Measurements from ENCODE around the gene CKS1B.

DNA sequence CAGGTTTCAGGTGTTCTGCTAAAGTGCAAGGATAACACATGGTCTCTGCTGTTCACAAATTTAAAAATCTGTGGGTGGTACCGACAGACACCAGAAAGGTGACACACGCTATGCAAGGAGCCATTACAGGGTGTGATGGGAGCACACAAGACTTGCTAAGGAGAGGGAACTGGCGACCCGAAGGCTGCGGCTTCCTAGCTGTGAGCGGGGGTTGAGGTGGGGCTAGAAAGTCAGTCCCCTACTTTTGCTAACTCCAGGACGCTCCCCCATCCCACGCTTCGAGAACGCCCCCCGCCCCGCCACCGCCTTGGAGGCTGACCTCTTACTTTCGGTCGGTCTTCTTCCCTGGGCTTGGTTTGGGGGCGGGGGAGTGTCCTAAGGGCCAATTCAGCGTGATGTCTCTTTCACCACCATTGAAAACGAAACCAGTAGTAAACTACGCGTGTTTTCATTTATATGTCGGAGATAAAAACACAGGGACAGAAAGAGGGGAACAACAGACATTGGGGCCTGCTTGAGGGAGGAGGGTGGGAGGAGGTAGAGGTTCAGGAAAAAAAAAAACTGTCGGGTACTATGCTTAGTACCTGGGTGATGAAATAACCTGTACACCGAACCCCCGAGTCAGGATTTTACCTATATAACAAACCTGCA is 1.1 kb downstream of the CKS1B start:
- TF ChIP-seq, protein P1, sequence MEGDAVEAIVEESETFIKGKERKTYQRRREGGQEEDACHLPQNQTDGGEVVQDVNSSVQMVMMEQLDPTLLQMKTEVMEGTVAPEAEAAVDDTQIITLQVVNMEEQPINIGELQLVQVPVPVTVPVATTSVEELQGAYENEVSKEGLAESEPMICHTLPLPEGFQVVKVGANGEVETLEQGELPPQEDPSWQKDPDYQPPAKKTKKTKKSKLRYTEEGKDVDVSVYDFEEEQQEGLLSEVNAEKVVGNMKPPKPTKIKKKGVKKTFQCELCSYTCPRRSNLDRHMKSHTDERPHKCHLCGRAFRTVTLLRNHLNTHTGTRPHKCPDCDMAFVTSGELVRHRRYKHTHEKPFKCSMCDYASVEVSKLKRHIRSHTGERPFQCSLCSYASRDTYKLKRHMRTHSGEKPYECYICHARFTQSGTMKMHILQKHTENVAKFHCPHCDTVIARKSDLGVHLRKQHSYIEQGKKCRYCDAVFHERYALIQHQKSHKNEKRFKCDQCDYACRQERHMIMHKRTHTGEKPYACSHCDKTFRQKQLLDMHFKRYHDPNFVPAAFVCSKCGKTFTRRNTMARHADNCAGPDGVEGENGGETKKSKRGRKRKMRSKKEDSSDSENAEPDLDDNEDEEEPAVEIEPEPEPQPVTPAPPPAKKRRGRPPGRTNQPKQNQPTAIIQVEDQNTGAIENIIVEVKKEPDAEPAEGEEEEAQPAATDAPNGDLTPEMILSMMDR (conservative IDR thresholded peaks at IDR 0.05 in 1 of 2, IDR thresholded peaks at IDR 0.05 in 1 of 2; ENCODE audit: extremely low read depth in 1 of 2, insufficient read depth in 1 of 2, low read depth in 1 of 2, low read length in 2 of 2): no peak
- TF ChIP-seq EZH2 (IDR thresholded peaks at IDR 0.05; ENCODE audit: borderline replicate concordance, low read length): no peak

Measured in mammary epithelial cell (primary cell).